Stimulated activated CD8-positive, alpha-beta memory T cell treated with anti-CD3 and anti-CD28 coated beads, Interleukin-7, amount 100 ng/mL, for 1 hour (primary cell): ENCODE measurements around the gene CHN1.

Experiments used
- DNase-seq, 2 donors: peaks; one replicate each; pipeline ENCODE4 v3.0.0-alpha.2; 2020; ENCODE audit warnings: low read depth in 2 of 2

CHN1 gene

DNA sequence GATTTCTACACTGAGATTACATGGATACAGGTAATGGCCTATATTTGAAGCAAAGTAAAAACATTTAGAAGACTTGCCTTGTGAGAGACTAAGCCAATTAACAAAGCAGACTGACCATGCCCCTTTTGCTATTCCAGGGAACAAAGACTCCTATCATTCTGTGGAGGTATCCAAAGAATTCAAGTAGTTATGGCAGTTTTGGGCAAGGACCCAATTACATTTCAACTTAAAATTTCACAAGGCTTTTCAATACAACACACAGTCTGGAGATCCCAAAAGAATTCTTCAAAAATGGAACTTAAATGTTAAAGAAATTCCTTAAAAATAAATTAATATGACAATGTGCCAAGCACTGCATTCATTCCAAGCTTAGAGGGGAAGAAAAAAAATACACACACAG is 131.7 kb downstream of the CHN1 start:
- DNase-seq = no peak

GRCh38 chr2:174870787-174871186 is 134.4 kb downstream of the CHN1 start:
- no peak for DNase-seq

DNA sequence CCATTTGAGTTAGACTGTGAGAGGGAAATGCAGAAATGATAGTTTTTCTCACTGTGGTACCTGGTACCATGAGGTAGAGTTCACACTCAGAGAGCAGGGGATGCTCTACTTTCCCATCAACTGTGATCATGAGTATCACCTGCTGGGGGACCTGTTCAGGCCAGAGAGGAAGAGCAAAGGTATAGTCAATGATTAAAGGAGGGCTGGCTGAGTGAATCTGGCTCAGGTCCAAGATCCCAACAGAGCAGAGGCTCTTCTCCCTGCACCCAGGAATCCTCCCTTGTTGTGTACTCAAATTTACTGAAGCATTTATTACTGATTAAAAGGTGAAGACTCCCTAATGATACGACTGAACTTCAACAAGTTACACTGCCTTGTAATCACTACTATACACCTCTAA is 136.3 kb downstream of the CHN1 start:
- no peak for DNase-seq

DNA sequence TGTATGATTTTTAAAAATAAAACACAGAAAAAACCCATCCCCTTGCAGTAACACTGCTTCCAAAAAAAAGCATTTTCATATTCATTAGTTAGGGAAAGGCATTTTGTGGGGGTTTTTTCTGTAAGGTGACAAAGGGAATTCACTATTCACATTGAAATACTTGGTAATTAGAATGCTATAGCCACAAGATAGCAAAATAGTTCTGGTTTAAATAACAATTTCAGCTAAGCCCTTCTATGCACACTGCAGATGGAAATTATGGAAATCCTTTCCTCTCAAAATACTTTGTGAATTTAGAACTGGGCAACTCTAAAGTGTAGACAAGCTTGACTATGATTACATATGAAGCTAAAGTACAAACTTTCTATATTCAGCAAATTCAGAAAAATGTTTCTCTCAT is 138.8 kb downstream of the CHN1 start:
- DNase-seq = no peak

DNA sequence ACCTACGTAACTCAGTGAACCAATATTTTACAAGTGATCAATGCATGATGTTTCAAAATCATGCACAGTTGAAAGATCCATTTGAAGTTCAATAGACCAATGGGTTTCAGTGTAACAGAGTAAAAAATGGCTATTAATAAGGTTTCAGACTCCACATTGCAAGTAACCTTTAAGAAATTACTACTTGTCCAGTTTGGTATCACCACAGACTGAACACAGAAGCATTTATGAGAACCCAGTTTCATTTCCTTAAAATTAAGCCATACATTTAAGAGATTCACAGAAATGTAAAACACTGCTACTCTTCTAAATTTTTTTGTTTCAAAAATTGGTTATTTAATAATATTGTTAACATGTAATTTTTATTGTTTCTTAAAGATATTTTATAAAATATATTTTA is 142.0 kb downstream of the CHN1 start:
- no peak for DNase-seq

DNA sequence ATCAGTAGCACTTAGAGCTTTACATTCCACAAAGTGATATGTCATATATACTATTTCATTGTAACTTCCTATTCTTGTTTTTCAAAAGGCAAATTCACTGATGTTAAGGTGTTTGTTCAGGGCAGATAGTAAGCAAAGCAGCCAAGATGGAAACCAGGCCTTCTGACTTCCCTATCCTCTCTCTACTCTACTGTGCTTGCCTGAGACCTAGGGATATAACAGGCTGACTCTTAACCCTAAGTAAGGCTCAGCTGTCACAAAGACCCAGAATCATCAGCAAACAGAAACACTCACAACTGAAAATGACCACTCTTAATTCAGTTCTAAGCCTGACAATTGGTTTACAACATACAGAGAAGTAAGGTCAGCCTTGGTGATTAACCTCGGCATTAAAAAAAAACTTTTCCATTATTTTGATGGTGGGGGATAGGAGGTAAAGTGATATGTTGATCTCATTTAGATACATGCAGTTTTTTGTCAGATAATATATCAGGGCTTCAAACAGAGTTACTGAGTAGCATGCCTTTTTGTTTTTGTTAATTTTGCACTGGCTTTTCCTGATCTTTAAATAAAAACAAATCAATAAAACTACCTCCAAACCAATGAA is 145.5 kb downstream of the CHN1 start:
- DNase-seq = no peak

DNA sequence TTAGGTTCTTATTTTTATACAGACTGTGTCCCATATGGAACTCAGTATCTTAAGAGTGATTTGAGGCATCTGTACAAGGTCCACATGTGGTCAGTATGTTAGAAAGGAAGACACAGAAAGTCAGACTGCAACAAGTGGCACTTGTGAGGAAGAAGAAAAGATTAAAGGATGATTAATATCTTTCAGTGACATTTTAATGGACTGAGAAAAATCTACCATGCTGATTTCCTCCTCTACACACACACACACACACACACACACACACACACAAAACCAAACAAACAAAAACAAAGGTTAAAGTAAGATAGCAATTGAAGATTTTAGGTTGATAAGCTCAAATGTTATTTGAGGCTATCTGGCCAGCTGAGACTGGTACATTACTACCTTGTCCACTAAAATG is 146.4 kb downstream of the CHN1 start:
- DNase-seq = no peak

DNA sequence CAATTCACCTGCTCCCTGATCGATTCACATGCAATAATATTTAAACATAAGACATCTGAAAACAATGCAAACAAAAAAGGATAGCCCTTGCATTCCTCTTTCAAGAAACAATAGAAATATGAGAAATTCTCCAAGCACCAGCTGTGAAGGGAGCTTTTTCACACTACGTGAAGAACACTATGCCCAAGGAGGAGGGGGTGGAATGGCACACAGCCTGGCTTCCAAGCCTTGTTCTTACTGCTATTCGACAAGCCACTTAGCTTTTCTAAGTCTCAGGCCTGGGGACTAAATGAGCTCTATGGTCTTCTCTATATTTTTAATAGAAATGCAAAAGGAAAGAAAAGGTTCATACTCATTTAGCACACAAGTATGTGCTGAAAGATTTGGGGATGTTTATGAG is 148.7 kb downstream of the CHN1 start:
- DNase-seq = no peak

DNA sequence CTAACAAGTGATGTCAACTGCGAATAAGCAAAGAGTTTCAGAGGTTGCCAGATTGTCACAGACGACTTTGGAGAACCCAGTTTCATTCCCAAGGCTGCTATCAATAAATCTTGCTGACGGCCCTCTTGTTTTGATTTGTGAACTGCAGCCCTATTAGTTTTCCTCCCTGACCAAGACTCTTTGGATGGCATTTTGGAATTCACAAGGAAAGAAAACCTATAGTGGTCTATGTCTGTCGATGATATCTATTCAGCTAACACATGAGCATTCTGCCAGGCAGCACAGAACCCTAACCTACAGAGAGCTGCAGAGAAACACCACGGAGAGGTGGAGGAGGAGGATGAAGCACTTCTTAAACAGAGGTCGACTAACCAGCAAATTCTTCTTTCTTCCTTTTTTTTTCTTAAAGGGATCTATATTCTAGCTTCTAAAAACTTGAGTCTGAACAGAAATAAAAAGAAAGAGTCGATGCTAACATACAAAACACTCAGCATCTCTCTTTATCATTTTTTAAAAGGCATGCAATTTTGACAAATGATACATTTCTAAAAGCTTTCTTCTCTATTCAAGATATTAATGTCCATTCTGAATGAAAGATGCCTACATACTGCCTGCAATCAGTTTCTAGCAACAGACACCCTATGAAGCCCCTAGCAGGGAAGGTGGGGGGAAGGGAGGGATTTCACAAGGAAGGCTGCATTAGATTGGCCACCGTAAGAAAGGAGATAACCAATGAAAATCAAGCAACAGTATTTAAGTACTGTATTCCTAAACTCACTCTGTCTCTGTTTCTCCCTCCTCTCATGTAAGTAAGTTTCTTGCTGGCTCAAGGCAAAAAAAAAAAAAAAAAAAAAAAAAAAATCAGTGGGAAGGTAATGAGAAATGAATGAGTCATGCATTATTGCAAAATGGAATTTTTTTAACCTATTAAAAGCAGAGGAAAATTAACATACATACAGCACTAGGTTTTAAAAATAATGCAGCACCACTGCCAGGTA is 157.9 kb downstream of the CHN1 start:
- DNase-seq = no peak

DNA sequence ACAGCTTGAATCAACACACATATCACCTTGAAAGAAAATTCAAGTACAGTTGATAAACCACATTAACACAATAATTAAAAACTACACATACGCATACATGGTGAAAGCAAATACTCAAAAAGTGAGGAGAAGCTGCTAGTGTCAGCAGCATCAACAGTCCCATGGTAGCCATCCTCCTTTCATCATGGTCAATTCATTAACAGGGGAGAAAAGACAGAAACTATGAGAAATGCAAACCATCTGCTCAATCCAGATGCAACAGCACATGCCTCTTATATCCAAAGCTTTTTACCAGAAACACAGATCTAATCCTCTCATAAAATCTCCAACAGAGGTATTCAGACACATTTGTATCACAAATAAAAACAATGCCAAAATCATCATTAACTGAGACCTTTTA is 159.0 kb downstream of the CHN1 start:
- DNase-seq = no peak

DNA sequence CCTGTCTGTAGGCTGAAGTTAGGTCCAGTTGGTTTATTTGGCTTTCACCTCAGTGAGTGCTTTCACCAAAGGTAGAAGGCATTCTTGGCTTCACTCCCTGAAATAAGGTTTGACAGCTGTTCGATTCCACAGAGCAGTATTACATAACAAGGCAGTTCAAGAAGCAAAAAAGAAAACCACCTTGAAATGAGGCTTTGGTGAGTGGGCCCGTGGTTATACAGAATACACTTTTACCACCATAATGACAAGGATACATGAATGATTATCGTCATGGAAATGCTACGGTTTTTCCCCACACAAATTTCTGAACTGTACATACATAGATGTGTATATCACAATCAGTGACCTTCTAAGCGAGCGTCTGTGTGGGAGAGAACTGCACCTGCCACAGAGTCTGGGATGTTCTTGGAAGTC is 160.9 kb downstream of the CHN1 start:
- no peak for DNase-seq

- DNase-seq = no peak
These were observed 162.7 kb downstream of the CHN1 start for GRCh38 chr2:174842496-174842895.

DNA sequence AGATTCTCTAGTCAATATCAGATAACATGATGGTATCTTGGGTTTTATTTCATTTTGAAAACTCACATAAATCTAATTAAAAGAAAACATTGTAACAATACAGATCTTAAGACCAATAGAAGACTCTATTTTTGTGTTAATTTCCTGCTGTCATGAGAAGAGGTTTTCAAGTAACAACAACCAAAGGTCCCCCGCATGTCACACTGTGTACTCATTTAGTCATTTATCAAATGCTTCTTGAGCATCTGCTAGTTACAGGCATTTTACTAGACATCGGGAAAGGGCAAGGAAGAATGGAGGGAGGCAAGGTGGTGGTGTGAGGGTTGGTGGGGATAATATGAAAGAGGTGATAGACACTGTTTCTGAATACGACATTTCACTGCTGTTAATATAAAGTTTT is 163.2 kb downstream of the CHN1 start:
- DNase-seq = no peak

DNA sequence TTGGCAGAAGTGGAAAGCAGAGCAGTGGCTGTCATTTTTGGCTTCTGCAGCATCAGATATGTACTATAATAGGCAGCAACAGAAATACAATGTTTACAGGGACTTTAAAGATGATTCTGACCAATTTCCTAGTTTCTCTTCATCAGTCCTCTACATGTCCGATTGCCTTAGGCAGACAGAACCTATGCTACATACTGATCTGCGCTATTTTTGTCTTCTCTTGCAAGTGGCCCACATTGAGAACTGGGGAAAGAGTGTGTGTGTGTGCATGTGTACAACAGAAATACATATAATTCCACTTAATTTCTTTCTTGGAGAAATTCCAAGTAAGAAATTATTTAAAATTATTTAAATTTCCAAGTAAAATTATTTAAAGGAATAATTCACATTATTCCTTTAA is 163.8 kb downstream of the CHN1 start:
- no peak for DNase-seq

- no peak for DNase-seq
These were observed 164.7 kb downstream of the CHN1 start for GRCh38 chr2:174840436-174840835.

DNA sequence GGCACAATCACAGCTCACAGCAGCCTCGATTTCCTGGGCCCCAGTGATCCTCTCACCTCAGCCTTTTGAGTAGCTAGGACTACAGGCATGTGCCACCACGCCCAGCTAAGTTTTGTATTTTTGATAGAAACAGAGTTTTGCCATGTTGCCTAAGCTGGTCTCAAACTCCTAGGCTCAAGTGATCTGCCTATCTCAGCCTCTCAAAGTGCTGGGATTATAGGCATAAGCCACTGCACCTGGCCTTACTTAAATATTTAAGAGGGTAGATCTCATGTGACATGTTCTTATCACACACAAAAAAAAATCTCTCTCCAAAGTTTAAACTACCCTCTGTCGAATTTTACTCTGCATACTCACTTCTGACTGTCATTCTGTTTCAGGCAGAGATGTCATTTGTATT is 165.5 kb downstream of the CHN1 start:
- DNase-seq = no peak

DNA sequence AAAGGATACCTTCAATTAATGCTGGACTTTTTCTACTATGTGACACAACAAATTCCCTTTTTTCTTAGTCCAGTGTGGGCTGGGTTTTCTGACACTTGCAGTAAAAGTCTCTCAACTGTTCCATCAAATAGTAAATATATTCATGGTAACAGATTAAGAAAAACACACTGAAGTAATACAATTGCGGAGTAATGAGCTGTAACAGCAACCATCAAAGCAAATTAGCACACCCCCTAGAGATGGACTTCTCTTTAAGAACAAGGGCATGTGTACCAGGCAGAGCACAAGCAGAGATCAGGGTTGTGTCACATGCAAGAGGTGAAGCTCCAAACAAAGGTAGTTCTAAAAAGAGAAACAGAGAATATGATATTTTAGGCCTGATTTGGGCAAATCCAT is 168.2 kb downstream of the CHN1 start:
- no peak for DNase-seq

- no peak for DNase-seq
These were observed 168.7 kb downstream of the CHN1 start for GRCh38 chr2:174836377-174836994.

GRCh38 chr2:174835797-174836255 is 169.4 kb downstream of the CHN1 start:
- no peak for DNase-seq

- no peak for DNase-seq
These were observed 171.4 kb downstream of the CHN1 start for GRCh38 chr2:174833737-174834136.

DNA sequence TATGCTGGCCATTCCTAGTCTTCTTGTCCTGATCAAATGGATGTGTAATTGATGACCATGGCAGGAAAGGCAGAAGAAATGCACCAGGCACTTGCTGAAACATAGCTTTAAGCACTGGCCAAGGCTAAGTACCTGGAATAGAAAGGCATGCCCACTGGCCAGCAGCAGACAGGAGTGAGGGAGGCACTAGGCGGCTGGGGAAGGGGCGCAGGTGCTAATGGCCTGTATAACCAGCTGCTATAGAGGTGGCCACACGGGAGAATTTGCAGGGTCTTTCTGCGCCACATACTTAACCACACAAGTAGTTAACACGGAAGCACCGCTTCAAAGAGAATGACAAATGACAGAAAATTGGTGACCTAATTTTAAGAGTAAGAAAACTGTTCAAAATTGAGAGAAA is 174.6 kb downstream of the CHN1 start:
- no peak for DNase-seq

DNA sequence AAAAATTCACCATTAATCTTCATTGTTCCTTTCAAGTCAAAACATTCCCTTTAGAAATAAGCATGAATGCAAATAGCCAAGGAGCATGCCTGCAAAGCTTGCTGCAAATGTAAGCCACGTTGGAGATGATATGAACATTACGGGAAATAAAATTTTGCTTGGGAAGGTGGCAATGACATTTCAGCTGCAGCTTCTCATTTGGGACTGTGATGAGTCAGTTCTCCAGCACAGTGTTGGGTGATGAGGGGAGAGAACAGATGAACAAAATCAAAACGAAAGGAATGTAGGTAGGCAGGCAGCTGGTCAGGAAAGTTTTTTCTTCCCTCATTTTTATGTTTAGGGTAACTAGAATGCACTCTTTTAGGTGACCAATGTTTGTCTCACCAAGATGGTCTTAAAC is 175.6 kb downstream of the CHN1 start:
- DNase-seq = no peak
